KMS-11 (cell line): ENCODE measurements around the gene CGA.

Source experiments
- H2AFZ ChIP-seq: fragments of 200-600 bp; sonication (generic); 2 replicates; pipeline ENCODE4 v1.6.1; 2016; ENCODE audit warnings: antibody characterized with exemption, mixed run types, low read depth
- H3K27ac ChIP-seq: fragments of 200-600 bp; sonication (generic); 2 replicates; pipeline ENCODE4 v1.6.1; 2016; ENCODE audit warnings: mild to moderate bottlenecking, mixed run types
- H3K27me3 ChIP-seq: fragments of 200-600 bp; sonication (generic); 2 replicates; pipeline ENCODE4 v1.6.1; 2017; ENCODE audit warnings: mild to moderate bottlenecking, low read depth, mixed run types, moderate library complexity; ENCODE audit not compliant: insufficient read depth
- H3K36me3 ChIP-seq: fragments of 200-600 bp; sonication (generic); 2 replicates; pipeline ENCODE4 v1.6.1; 2017; ENCODE audit warnings: mild to moderate bottlenecking, mixed run types; ENCODE audit not compliant: insufficient read depth
- H3K4me1 ChIP-seq: fragments of 200-600 bp; sonication (generic); 2 replicates; pipeline ENCODE4 v1.6.1; 2016; ENCODE audit warnings: mild to moderate bottlenecking, low read depth, mixed run types; ENCODE audit not compliant: poor library complexity, severe bottlenecking
- H3K4me2 ChIP-seq: fragments of 200-600 bp; sonication (generic); 2 replicates; pipeline ENCODE4 v1.7.0; 2016; ENCODE audit warnings: mild to moderate bottlenecking, mixed run types
- H3K4me3 ChIP-seq: fragments of 200-600 bp; sonication (generic); IDR thresholded peaks from 2 replicates; pipeline ENCODE4 v1.6.1; 2017; ENCODE audit warnings: low read depth, low read length, mixed read lengths; ENCODE audit not compliant: insufficient read depth
- H3K79me2 ChIP-seq: fragments of 200-600 bp; sonication (generic); 2 replicates; pipeline ENCODE4 v1.6.1; 2016; ENCODE audit warnings: low read depth, mixed run types; ENCODE audit not compliant: insufficient read depth
- H3K9ac ChIP-seq: fragments of 200-600 bp; sonication (generic); 2 replicates; pipeline ENCODE4 v1.6.1; 2016; ENCODE audit warnings: mild to moderate bottlenecking, mixed run types
- H4K20me1 ChIP-seq: fragments of 200-600 bp; sonication (generic); 2 replicates; pipeline ENCODE4 v1.6.1; 2016; ENCODE audit warnings: mild to moderate bottlenecking, mixed run types; ENCODE audit not compliant: insufficient read depth
- CTCF ChIP-seq: fragments of 200-600 bp; sonication (generic); conservative IDR thresholded peaks from 2 replicates; pipeline ENCODE4 v1.6.1; 2017; ENCODE audit warnings: low read depth, mild to moderate bottlenecking, antibody characterized with exemption, low read length, moderate library complexity, mixed read lengths

Gene CGA

GRCh38 chr6:87104667-87105066, 9.8 kb upstream of the CGA start:
- no peak overlapping the region for H3K4me3 ChIP-seq
- no peaks in the 10 kb centered on the region for H3K79me2 ChIP-seq
- H3K4me1 ChIP-seq = no peaks in the 10 kb centered on the region
- no peaks in the 10 kb centered on the region for H4K20me1 ChIP-seq
- H3K27ac ChIP-seq = no peak overlapping the region
- no peaks in the 10 kb centered on the region for H3K36me3 ChIP-seq
- no peak overlapping the region for H2AFZ ChIP-seq
- no peak overlapping the region for H3K4me2 ChIP-seq
- no peaks in the 10 kb centered on the region for H3K27me3 ChIP-seq
- TF ChIP-seq CTCF = no peak
- no peak overlapping the region for H3K9ac ChIP-seq

- Histone ChIP-seq H3K4me3 (no peak overlapping the region), H4K20me1 (no peaks in the 10 kb centered on the region), H3K4me2 (no peak overlapping the region), H3K9ac (no peak overlapping the region), H3K36me3 (no peaks in the 10 kb centered on the region), H3K27me3 (no peaks in the 10 kb centered on the region), H3K27ac (no peak overlapping the region), H3K4me1 (no peaks in the 10 kb centered on the region), H3K79me2 (no peaks in the 10 kb centered on the region), H2AFZ (no peak overlapping the region)
- no peak for TF ChIP-seq CTCF
These were observed 9.2 kb upstream of the CGA start for GRCh38 chr6:87103977-87104601.

GRCh38 chr6:87102151-87102621, 7.3 kb upstream of the CGA start:
- Histone ChIP-seq H3K4me1 (no peaks in the 10 kb centered on the region), H3K36me3 (no peaks in the 10 kb centered on the region), H2AFZ (no peak overlapping the region), H4K20me1 (no peaks in the 10 kb centered on the region), H3K4me3 (no peak overlapping the region), H3K79me2 (no peaks in the 10 kb centered on the region), H3K9ac (no peak overlapping the region), H3K4me2 (no peak overlapping the region), H3K27ac (no peak overlapping the region), H3K27me3 (no peaks in the 10 kb centered on the region)
- TF ChIP-seq CTCF = no peak

- Histone ChIP-seq H3K27ac (no peak overlapping the region), H3K27me3 (no peaks in the 10 kb centered on the region), H3K4me3 (no peak overlapping the region), H3K36me3 (no peaks in the 10 kb centered on the region), H4K20me1 (no peaks in the 10 kb centered on the region), H3K4me2 (no peak overlapping the region), H3K9ac (no peak overlapping the region), H2AFZ (no peak overlapping the region), H3K79me2 (no peaks in the 10 kb centered on the region), H3K4me1 (no peaks in the 10 kb centered on the region)
- no peak for TF ChIP-seq CTCF
These were observed 6.2 kb upstream of the CGA start for GRCh38 chr6:87101067-87101466.
